NCI-H128 (cell line): Measurements from ENCODE around the gene SLC37A3.
A peak's percentile ranks its signal among the peaks of the same experiment; 100 is the strongest.
"Not testable (repeated sequence)": the region's sequence is repeated elsewhere in the genome, so short reads cannot be mapped to it uniquely, and the experiment has no call there.

Experiments
- DNase-seq: peaks from one replicate; lab custom pipeline; 2025; ENCODE audit not compliant: unreplicated experiment; lab: John Stamatoyannopoulos, UW

SLC37A3 gene

DNA sequence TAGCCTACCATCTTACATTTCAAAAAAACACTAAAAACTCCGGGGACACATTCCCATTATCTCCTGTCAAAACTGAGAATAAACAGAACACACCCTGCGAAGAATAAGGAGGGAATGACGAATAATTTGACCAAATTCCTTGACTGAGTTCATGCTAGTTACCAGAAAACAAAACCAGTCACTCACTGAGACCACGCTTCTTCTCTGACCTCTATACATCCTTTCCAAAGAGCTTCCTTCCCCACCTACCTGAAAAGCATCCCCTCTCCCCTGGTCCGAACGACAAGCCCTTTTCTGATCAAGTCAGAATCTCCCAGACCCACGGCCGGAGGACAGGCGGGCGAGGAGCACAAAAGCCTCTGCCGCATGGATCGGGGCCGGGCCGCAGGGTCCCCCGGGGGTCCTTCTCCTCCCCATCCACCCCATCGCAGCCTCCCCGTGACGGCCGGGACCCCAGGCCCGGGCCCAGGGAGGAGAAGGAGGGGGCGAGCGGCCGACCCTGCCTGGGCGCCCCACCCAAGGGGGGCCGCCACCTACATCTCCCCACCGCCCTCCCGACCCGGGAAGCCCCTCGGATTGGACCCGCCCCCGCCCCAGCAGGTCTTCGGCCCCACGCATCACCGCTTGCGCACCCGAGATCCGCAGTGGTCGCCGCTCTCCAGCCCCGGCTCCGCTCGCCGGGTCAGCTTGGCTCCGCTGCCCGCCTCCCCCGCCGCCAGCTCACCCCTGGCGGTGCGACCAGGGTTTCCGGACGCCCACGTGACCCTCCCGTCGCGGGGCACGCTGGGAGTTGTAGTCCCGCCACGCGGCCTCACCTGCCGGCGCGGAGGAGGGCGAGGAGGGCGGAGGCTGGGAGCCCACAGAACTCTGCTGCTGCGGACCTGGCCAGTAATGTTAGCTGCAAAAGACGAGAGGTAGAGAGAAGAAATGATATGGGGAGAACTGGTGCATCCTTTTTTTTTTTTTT, at the start of gene SLC37A3:
Gene SLC37A3 (minus strand): TSS at position 747 of the 967 bp plus-strand sequence. CDS start 16,004 bp downstream, outside the sequence.
- peak; percentile 43 for DNase-seq

DNA sequence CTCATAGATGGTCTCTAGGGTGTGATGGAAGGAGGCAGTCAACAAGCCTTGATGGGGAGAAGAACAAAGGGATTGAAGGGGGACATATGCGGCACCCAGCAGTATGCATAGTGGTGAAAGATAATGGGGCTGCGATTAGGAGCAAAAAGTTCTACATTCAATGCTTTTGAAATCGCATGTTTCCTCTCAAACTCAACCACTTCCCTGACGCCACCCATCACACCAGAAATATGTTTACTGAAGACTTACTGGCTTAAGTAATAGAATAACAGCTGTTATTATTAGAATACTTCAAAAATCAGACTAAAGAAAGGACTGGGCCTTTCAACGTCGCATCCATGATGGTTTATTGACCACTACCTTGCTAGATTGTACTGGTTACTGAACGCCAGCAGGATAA, 49.5 kb upstream of the SLC37A3 start:
- DNase-seq: no peak

DNA sequence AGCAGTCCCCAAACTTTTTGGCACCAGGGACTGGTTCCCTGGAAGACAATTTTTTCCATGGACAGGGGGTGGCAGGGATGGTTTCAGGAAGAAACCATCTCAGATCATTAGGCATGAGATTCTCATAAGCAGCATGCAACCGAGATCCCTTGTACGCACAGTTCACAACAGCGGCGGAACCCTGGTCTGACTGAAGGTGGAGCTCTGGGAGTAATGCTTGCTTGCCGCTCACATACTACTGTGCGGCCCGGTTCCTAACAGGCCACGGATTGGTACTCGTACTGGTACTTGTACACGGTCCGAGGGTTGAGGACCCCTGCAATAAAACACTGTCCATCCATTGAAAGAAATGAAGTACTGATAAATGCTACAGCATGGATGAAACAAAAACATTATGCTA, 48.1 kb upstream of the SLC37A3 start:
- no peak for DNase-seq

- no peak for DNase-seq
These were observed 43.2 kb upstream of the SLC37A3 start for GRCh38 chr7:140441519-140441918.

DNA sequence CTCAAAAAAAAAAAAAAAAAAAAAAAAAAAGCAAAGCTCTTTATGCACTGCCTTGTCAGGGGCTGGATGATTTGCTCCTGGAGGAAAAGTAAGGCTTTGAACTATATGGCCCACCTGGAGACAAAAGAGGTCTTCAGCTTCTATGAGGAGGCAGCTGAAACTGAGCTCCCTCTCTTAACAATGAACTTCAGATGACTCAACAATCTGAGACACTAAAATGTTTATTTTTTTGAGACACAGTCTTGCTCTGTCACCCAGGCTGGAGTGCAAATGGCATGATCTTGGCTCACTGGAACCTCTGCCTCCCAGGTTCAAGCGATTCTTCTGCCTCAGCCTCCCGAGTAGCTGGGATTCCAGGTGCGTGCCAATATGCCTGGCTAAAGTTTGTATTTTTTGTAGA, 42.3 kb upstream of the SLC37A3 start:
- DNase-seq: no peak

DNA sequence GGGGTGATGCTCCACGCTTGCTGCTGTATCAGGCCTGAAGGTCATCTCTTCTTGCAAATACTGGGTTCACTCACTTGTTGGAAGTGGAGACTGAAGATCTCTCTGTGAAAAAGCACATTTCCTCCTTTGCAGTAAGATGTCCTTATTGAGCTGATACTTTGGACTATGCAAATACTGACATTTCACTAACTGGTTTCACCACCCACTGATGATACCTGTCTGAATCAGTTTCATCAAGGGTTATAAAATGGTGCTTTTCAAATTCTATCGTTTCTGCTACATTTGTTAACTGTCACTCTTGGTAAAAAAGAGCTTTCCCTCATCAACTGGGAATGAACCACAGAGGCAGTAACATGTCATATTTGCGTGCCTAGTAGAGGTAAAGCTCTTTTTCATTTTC, 41.0 kb upstream of the SLC37A3 start:
- no peak for DNase-seq

DNA sequence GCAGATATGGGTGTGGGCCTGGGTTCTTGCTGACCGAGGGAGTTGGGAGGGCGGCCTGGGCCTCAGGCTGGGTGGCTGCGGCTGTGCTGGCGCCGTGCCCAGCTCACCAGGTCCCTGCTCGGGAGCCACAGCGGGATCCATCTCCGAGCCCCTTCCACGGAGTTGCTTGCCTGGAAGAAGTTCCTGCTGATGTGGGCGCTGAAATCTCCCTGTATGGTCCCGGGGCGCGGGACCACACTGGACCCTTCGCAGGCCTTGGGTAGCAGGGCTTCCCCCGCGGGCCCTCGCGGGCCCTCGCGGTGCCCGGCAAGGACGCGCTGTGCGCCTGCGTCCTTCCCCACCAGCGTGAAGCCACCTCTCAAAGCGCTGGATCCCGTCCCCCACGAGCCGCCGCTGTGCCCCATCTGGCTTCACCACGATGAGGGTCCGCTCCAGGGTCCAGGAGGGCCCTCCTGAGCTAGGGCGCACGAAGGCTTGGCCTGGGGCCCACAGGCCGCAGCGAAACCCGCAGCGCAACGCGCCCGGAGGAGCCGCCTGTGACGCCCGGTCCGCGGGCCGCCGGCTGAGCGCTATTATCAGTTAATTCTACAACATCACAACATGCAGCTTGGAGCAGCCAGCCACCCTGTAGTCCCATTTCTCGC, 37.0 kb upstream of the SLC37A3 start:
- DNase-seq: no peak

DNA sequence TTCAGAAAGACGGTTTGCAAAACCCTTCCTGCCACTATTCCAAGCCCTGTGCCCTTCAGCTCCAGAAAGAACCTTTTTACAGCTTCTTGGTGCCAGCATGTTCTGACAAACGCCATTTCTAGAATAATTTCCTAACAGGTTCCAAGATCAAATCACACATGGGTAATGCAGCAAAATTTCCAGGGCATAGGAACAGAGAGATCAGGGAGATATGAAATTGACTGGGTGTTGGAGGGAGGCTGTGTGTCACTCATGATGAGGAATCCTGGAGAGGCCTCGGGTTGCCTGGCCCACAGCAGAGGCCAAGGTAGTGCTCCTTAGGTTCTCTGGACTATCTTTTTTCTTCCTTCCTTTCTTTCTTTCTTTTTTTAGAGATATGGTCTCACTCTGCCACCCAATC, 35.1 kb upstream of the SLC37A3 start:
- DNase-seq: no peak

DNA sequence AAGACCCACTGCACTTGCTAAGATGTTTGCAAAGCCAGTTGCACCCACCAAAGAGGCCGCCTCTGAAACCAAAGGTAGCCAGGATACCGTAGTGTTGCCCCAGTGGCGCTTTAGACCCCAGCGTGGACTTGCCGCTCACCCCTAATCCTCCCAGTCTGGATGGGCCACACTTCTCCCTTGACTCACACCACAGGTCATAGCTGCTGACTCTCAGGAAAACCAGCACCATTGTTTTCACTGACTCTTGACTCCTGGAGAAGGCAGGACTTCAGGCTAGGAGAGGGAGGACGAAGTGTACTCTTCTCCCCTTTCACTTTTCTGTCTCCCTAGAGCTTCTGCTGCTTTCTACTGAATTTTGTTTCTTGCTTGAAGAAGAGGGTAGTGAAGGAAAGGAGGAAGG, 27.8 kb upstream of the SLC37A3 start:
- DNase-seq: no peak

DNA sequence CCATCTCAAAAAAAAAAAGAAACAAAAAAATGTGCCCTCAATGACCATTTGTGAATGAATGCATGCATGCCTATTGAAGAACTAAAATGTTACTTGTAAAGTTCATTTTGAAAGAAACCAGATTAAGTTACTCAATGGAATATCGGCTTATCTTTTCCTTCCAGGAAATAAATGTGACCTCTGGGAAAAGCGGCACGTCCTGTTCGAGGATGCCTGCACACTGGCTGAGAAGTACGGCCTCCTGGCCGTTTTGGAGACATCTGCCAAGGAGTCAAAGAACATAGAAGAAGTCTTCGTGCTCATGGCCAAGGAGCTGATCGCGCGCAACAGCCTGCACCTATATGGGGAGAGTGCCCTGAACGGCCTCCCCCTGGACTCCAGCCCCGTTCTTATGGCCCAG, 27.4 kb upstream of the SLC37A3 start:
- no peak for DNase-seq

- no peak for DNase-seq
These were observed 25.2 kb upstream of the SLC37A3 start for GRCh38 chr7:140423501-140423900.

- DNase-seq: no peak
These were observed 23.2 kb upstream of the SLC37A3 start for GRCh38 chr7:140421521-140421920.

GRCh38 chr7:140418653-140419052, 20.3 kb upstream of the SLC37A3 start:
- DNase-seq: no peak

DNA sequence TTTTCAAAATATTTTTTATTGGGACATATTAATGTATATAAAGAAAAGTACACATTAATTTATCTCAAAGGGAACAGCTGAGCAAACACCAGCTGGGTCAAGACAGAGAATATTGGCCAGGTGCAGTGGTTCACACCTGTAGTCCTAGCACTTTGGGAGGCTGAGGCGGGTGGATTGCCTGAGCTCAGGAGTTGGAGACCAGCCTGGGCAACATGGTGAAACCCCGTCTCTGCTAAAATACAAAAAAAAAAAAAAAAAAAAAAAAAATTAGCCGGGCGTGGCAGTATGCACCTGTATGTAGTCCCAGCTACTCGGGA, 19.8 kb upstream of the SLC37A3 start:
- not testable (repeated sequence) for DNase-seq

GRCh38 chr7:140417456-140418155, 19.3 kb upstream of the SLC37A3 start:
- DNase-seq: no peak

DNA sequence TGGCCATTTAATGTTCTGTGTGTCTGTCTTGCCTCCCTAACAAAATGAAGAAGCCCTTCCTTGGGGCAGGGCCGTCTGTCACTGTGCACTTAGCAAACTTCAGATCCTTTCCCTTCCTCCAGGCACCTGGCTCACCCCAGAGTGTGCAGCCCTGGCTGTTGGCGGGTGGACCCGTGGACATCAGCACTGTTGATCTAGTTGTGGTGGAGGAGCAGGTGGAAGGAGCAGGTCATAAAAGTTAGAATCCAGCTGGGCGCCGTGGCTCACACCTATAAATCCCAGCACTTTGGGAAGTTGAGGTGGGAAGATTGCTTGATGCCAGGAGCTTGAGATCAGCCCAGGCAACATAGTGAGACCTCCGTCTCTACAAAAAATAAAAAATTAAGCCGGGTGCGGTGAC, 18.2 kb upstream of the SLC37A3 start:
- DNase-seq: no peak

- not testable (repeated sequence) for DNase-seq
These were observed 17.5 kb upstream of the SLC37A3 start for GRCh38 chr7:140415816-140416215.

DNA sequence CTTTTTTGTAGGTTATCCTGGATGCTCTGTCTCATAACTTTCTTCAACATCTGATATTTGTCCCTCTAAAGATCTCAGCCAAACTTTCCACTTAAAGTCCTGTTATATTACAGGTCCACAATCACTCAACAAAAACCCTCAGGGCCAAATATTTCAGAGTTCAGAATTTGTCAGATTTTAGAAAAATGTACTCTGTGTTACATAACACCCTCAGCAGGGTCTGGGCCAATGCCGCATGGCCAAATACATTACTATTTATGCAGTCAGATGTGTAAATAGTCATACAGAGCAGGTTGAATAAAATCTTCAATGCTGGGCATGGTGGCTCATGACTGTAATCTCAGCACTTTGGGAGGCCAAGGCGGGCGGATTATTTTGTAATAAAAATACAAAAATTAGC, 17.0 kb upstream of the SLC37A3 start:
- no peak for DNase-seq

- DNase-seq: no peak
These were observed 6.3 kb upstream of the SLC37A3 start for GRCh38 chr7:140404565-140405065.

- no peak for DNase-seq
These were observed 5.7 kb upstream of the SLC37A3 start, which contains the start of gene RAB19 for GRCh38 chr7:140403878-140404564. Gene RAB19 (plus strand): TSS chr7:140404058. CDS start chr7:140407647, 3,589 bp downstream.
